ENCODE data around the gene ZNF416.

ZNF416 gene

GRCh38 chr19:57558525-57558924 is 20.2 kb downstream of the ZNF416 start:
- DNase-seq, result no peak

DNA sequence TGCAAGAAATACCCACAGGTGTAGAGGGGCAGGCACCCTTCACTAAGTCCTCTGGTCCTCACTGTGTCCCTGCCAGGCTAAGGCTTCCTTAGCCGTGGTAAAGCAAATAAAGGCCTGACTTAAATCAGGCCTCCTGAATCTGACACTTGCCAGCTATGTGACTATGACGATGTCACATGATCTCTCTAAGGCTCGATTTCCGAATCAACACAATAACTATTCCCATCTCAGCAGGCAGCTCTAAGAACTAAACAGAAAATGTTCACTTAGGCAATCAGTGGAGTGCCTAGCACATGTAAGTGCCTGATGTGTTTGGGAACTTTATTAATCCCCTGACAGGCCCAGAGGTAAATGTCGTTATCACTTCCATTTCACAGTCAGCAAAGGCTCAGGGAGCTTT is 21.1 kb downstream of the ZNF416 start:
- no peak for DNase-seq

DNA sequence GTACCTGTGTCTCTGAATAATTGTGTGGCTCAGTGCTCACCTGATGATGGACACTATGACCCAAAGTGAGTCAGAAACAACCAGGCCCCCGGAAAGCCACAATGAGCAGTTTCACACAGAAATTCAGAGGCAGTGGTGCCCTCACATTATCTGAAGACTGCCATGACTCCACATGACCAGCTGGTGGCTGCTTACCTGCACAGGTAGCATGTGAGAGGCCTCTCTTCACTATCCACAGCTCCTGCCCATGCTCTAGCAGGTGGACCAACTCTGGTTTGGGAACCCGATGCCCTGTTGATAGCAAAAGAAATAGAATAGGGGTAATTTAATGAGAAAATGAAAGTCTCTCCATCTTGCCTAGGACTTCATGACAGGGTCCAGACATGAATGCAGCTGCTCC is 26.3 kb downstream of the ZNF416 start:
- no peak for DNase-seq

DNA sequence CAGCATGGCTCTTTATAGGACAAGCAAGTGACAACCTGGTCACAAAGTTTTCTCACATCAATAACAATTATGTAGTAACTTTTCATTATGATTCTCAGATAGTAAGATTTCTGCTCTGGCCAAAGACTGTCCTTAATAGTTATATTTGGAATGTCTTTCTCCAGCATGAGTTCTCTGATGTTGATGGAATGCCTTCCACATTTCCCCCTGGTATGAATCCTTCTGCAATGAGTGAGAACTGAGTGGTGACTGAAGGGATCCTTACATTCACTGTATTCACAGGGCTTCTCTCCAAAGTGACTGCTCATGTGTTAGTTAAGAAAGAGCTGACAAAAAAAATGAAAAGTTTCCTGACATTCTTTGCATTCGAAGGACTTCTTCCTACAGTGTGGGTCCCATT is 32.2 kb downstream of the ZNF416 start:
- no peak for DNase-seq

DNA sequence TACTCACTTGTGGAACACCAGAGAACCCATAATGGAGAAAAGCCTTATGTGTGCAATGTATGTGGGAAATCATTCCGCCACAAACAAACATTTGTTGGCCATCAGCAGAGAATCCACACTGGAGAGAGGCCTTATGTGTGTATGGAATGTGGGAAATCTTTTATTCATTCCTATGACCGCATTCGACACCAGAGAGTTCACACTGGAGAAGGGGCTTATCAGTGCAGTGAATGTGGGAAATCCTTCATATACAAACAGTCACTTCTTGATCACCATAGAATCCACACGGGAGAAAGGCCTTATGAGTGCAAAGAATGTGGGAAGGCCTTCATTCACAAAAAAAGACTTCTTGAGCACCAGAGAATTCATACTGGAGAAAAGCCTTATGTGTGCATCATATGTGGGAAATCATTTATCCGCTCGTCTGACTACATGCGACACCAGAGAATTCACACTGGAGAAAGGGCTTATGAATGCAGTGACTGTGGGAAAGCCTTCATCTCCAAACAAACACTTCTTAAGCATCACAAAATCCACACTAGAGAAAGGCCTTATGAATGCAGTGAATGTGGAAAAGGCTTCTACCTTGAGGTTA is 40.7 kb downstream of the ZNF416 start:
- no peak for DNase-seq

DNA sequence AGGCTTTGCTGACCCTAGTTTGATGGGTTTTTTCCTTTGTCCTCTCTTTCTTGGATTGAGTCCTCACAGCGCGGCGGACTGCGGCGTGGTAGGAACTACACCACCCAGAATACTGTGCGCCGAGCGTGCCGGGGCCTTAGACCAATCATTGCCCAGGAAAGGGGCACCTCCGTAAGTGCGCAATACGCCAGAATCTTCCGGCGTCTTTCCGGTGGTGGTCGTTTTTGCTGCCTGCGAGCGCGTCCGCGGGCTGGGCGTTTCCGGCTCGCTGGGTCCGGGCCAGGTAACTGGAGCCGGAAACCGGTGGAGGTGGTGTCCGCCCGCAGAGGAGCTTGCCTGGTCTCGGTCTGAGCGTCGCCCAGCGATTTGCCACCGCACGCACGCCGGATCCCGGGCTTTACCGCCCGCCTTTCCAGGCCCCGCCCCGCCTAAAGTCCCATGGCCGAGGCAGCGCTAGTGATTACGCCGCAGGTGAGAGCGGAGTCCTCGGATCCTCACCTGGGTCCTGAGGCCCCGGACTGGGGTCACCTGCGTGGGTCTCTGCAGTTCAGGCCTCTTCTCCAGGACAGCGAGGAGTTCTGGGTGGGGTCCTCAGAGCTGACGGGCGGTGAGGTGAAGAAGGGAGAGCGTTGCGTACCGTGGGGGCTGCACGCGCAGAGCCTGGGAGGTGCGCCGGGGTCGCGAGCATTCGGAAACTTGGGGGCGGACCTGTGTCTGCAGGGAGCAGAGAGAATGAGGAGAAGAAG is 51.4 kb downstream of the ZNF416 start, which contains the start of gene ZNF549:
TSS of gene ZNF549 (plus strand) at position 221 of the 746 bp plus-strand sequence. CDS start at position 439, 218 bp downstream.
- DNase-seq, result peak; percentile 47
